Uterus (tissue), 4 donors: ENCODE measurements around the gene ROCK2. TPM values are rescaled to one million over a fixed set of nuclear protein-coding genes. Genes with fewer than 3 reads are reported as not detected.

ENCODE experiments used
- DNase-seq, 2 donors: peaks; one replicate each; pipeline ENCODE4 v3.0.0-alpha.2; 2019 to 2020
- H3K27ac ChIP-seq, 2 donors: fragments of 200-600 bp; sonication (generic); 1 replicate in 1 of 2; 2 replicates in 1 of 2; pipeline ENCODE4 v1.5.1; 2016 to 2018
- H3K27me3 ChIP-seq, 2 donors: fragments of 200-600 bp; sonication (generic); one replicate each; pipeline ENCODE4 v1.5.1; 2018 to 2019; ENCODE audit warnings: control low read depth in 1 of 2
- H3K36me3 ChIP-seq, 2 donors: fragments of 200-600 bp; sonication (generic); one replicate each; pipeline ENCODE4 v1.5.1; 2019; ENCODE audit warnings: control low read depth in 1 of 2
- H3K4me1 ChIP-seq, 2 donors: fragments of 200-600 bp; sonication (generic); one replicate each; pipeline ENCODE4 v1.5.1; 2018 to 2019; ENCODE audit warnings: control low read depth in 1 of 2
- H3K4me3 ChIP-seq, 2 donors: fragments of 200-600 bp; sonication (generic); 1 replicate in 1 of 2; 2 replicates in 1 of 2; pipeline ENCODE4 v1.5.1; 2018 to 2019; ENCODE audit warnings: mild to moderate bottlenecking in 1 of 2
- H3K9me3 ChIP-seq, 2 donors: fragments of 200-600 bp; sonication (generic); one replicate each; pipeline ENCODE4 v1.5.1; 2019; ENCODE audit warnings: control low read depth in 1 of 2
- POLR2A ChIP-seq, 2 donors: fragments of 450-650 bp; IDR thresholded peaks; one replicate each; pipeline ENCODE4 v1.6.1; 2016; ENCODE audit warnings: antibody characterized with exemption in 2 of 2, mild to moderate bottlenecking in 1 of 2, moderate library complexity in 1 of 2
- intact Hi-C: fragments of 100-400 bp; cut with DNase I; formaldehyde crosslinking; loops from one replicate; pipeline ENCODE4 v1.15.1; 2023; ENCODE audit warnings: low total_unique reads
- total RNA-seq, 4 donors: library from RNA; depleted of rRNA in 3 of 4; stranded (reverse); fragments of >200 nt in 3 of 4; gene quantifications; one replicate each; pipeline versions ENCODE4 v1.1.0 to v1.2.4, GENCODE V29; 2014 to 2023
- TF ChIP-seq, protein P1 (sequence below), 4 experiments: fragments of 200-600 bp in 2 of 4; fragments of 450-650 bp in 2 of 4; sonication (generic) in 2 of 4; IDR thresholded peaks; one replicate each; pipeline ENCODE4 v1.5.1; 2016 to 2019; ENCODE audit warnings: antibody characterized with exemption in 4 of 4, mild to moderate bottlenecking in 2 of 4, moderate library complexity in 1 of 4
- donor health status: DM: yes; HTN: yes; CAD: no.

Gene ROCK2
- total RNA-seq, 4 donors from 2014 or later, result 78.5 to 143 (median 122) TPM

DNA sequence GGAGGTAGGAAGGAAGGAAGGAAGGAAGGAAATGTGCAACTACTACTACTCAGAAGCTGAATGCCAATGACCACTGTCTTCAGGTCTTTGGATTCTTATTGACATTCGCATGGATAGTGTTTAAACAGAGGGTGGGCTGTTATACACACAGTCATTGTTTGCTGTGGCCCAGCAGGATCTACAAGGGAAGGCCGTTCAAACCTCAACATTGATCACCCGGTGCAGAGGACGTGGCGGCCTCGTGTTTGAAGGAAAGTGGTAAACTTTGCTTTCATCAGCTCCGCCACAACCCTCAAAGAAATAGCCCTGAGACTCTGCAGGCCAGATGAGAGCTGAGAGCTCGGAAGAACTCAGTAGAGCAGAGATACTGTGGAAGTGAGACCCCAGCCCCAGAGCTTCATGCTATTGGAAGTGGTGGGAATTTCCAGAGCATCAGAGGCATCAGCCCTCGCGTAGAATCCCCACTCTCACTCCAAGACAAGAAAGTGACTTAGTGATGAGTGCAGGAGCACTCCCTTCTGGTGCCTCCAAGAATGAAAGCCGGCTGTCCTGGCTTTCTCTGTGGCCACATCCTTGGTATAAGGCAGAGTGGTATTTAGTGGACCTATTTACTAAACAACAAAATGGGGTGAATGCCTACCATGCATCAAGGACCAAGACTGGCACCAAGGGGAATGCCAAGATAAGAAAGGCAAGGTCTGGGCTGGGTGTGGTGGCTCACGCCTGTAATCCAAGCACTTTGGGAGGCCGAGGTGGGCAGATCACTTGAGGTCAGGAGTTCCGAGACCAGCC is 10.1 kb upstream of the ROCK2 start:
- Histone ChIP-seq H3K27ac (no peak overlapping the region), H3K36me3 (no peaks in the 10 kb centered on the region), H3K9me3 (no peaks in the 10 kb centered on the region), H3K4me3 (no peak overlapping the region), H3K4me1 (no peaks in the 10 kb centered on the region), H3K27me3 (no peaks in the 10 kb centered on the region)
- intact Hi-C loops, result no loop called here
- DNase-seq, result no peak
- no peak for TF ChIP-seq POLR2A (IDR thresholded peaks at IDR 0.05)
- TF ChIP-seq, protein P1, sequence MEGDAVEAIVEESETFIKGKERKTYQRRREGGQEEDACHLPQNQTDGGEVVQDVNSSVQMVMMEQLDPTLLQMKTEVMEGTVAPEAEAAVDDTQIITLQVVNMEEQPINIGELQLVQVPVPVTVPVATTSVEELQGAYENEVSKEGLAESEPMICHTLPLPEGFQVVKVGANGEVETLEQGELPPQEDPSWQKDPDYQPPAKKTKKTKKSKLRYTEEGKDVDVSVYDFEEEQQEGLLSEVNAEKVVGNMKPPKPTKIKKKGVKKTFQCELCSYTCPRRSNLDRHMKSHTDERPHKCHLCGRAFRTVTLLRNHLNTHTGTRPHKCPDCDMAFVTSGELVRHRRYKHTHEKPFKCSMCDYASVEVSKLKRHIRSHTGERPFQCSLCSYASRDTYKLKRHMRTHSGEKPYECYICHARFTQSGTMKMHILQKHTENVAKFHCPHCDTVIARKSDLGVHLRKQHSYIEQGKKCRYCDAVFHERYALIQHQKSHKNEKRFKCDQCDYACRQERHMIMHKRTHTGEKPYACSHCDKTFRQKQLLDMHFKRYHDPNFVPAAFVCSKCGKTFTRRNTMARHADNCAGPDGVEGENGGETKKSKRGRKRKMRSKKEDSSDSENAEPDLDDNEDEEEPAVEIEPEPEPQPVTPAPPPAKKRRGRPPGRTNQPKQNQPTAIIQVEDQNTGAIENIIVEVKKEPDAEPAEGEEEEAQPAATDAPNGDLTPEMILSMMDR (IDR thresholded peaks at IDR 0.05), result no peak

DNA sequence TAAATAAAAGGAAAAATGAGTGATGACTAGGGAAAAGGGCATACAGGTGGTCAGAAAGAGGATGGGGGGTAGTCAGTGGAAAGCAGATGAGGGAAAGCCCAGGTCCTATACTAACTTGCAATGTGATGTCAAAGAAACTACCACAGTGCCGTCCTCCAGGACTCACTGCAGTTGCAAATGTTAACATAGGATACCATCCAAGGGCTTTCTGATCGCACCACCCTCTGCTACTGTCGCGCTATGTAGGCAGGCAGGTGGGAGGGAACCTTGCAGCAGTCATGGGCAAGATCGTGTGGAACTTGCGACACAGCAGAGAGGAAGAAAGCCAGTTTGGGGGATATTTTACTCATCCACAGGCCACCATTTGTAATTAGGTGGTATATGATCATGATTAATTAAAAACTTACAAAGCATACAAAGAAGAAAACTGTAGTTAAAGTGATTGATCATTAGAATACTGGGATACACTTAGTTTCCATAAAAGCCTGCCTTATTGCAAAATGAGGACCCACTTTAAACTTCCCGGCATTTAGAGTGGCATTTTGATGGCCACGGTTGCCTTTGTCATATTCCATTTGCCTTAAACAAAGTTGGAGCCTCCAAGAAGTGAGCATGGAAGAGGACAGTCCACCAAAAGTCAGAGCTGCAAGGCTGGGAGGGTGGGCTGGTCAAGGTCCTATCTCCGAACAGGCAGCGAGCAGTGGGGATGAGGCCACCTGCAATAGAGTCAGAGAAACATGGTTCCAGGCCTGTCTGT is 8.5 kb upstream of the ROCK2 start:
- Histone ChIP-seq H3K9me3 (no peaks in the 10 kb centered on the region), H3K36me3 (no peaks in the 10 kb centered on the region), H3K4me3 (no peak overlapping the region), H3K27ac (no peak overlapping the region), H3K4me1 (no peaks in the 10 kb centered on the region), H3K27me3 (no peaks in the 10 kb centered on the region)
- TF ChIP-seq, protein P1 (IDR thresholded peaks at IDR 0.05), result no peak
- TF ChIP-seq POLR2A (IDR thresholded peaks at IDR 0.05), result no peak
- DNase-seq, result no peak
- intact Hi-C loops, result no loop called here

DNA sequence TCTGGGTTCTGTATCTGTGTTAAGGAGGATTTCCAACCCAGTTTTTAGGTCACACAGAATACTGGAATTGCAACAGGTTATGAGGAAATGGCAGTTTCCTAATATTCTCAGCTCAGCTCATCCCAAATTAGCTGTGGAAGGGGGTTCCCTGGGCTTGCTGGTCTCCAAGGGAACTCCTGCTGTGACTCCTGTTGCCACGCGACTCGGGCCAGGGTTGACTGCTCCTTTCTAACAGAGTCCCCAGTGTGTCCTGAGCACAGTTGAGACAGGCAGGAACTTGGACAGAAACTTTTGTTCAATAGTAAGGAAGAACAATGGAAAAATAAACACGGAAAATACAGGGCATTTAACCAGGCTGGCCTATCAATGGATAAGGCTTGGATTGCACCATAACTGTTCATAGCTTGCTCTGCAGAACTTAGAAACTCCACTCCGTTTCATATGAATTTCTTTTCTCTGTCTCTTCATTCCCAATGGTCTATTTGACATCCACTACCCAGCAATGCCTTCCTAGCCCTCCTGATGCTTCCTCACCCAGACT is 3.8 kb upstream of the ROCK2 start:
- no peaks in the 10 kb centered on the region for H3K9me3 ChIP-seq
- no peaks in the 10 kb centered on the region for H3K4me1 ChIP-seq
- intact Hi-C loops, result no loop called here
- peak in 1 of 2 donors; percentile 33 for DNase-seq
- no peak overlapping the region for H3K27ac ChIP-seq
- no peaks in the 10 kb centered on the region for H3K36me3 ChIP-seq
- no peak for TF ChIP-seq POLR2A (IDR thresholded peaks at IDR 0.05)
- TF ChIP-seq, protein P1 (IDR thresholded peaks at IDR 0.05), result no peak
- H3K4me3 ChIP-seq, result no peak overlapping the region
- H3K27me3 ChIP-seq, result no peaks in the 10 kb centered on the region

DNA sequence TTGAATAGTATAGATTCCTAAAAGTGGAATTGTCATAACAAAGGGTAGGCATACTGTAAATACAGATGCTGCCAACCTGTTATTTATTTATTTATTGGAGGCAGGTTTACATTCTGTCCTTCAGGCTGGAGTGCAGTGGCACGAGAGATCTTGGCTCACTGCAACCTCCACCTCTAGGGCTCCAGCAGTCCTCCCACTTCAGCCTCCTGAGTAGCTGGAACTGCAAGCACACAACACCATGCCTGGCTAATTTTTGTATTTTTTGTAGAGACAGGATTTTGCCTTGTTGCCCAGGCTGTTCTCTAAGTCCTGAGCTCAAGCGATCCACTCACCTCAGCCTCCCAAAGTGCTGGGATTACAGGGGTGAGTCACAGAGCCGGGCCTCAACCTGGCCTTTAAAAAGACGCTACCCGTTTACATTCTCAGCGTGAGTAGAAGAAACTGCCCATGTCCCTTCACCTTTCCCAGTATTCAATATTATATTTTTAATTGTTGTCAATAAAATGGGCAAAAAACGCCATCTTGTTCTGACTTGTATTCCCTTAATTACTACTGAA is 3.0 kb upstream of the ROCK2 start:
- intact Hi-C loops, result no loop called here

More for the DNA sequence above, 3.0 kb upstream of the ROCK2 start:
- Histone ChIP-seq H3K4me1 (no peaks in the 10 kb centered on the region), H3K36me3 (no peaks in the 10 kb centered on the region), H3K27me3 (no peaks in the 10 kb centered on the region), H3K4me3 (no peak overlapping the region), H3K27ac (no peak overlapping the region), H3K9me3 (no peaks in the 10 kb centered on the region)
- no peak for TF ChIP-seq POLR2A (IDR thresholded peaks at IDR 0.05)
- TF ChIP-seq, protein P1 (IDR thresholded peaks at IDR 0.05), result no peak
- DNase-seq, result no peak
